Measurements from ENCODE around the gene STAMBPL1.
A peak's percentile ranks its signal among the peaks of the same experiment; 100 is the strongest.

Gene STAMBPL1

DNA sequence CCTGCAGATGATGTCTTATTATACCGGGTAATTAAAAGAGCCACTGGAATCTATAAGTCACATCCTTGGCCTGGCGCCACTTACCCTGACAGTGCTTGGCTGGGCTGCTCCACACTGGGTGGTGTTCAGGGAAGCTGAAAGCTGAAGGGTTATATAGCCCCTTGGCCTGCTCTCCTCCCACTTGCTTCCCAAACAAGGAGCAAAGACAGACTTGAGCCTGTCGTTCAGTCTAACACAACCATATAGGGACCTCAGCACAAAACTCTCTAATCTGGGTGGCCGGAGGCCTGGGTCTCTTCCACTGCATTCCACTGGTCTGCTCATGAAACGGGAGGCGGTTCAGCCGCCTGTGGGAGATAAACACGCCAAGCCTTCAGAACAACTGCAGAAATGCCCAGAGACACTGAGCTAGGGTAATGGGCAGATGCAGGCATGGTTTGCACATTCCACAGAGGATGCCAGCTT is 72.6 kb downstream of the STAMBPL1 start, which contains the start of gene ACTA2:
Gene ACTA2 (minus strand): TSS at position 127 of the 465 bp plus-strand sequence. CDS start 3,843 bp downstream, outside the sequence.
- ATAC-seq (no peak), DNase-seq (no peak)

DNA sequence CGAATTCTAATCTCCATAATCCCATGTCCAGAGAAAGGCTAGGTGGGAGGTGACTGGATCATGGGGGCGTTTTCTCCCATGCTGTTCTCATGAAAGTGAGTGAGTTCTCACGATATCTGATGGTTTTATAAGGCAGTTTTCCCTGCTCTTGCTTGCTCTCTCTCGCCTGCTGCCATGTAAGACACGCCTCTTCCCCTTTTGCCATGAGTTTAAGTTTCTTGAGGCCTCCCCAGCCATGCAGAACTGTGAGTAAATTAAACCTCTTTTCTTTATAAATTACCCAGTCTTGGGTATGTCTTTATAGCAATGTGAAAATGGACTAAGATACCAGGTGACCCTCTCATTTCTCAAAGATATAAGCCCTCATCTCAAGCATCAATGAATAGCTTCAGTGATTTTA is 73.6 kb downstream of the STAMBPL1 start:
- ATAC-seq (no peak), DNase-seq (no peak)

DNA sequence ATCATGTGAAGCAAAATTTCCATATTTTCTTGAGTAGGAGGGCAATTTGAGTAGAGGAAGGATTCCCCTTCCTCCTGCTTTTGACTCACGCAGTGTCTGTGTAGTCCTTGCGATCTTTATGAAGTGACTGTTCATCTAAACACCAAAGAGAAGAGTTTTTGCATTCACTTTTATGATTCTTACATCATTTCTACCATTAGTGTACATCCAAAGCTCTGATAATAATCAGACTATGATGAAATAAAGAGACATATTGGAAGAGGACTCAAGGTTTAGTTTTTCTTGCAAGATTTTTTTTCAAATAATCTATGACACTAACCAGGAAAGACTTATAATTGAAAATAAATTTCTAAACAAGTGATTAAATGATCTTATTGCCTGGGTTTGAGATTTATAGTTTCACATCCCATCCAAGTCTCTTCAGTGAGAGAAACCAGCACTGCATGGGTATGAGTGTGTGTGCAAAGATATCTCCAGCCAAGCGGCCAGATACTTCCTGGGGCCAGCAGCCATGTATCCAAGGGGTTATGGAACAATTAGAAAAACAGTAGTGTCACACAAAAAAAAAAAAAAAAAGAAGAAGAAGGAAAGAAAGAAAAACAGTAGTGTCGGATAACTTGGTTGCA is 74.5 kb downstream of the STAMBPL1 start:
- DNase-seq = no peak
- ATAC-seq = no peak

DNA sequence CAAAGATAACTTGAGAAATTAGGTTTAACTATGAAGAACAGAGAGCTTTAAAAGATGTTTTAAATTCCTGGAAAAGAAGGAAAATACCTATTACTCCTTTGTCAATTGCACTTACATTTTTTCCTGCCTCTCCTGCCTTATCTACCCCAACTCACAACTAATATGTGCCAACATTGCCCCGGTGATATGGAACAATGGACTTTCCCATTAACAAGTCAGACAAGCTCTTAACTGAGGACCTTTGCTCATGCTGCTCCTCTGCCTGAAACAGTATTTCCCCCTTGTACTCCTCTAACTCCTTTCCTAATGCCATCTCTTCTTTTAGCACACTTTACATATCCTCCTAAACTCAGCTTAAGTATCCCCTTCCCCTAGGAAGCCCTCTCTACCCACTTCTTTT is 77.3 kb downstream of the STAMBPL1 start:
- ATAC-seq (no peak), DNase-seq (no peak)

DNA sequence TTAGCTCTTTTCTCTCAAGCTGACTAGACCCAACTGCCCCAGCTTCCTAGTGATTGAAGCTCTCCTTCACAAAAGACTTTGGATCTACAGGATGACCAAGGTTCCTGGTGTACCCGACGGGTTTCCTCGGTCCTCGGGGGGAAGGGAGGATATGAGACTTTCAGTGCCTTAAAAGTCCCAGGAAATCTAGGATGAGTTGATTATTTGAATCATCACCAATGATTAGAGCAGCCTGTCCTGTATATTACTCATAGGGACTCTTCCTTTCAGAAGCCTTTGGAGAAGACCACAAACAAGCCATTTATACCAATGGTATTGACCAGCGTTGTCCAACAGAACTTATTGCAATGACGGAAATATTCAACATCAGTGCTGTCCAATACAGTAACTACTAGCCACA is 78.7 kb downstream of the STAMBPL1 start:
- ATAC-seq (no peak), DNase-seq (no peak)

DNA sequence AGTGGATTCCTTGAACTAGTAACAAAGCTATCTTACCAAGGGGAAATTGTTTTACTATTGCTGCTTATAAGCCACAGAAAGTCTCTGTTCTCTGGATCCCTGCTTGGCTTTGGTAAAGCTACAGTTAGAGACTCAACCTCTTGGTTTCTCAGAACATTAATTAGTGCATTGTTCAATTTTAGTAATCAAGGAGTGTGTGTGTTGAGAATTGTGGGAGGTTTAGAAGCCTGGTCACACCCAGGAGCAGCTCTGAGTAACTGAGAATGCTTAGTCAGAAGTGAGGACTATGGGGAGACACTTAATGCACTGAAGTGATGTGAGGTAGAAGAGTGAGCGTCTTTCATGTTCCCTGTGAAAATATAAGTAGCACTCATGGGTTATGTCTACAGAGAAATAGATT is 80.8 kb downstream of the STAMBPL1 start:
- ATAC-seq (peak; percentile 80), DNase-seq (no peak)

DNA sequence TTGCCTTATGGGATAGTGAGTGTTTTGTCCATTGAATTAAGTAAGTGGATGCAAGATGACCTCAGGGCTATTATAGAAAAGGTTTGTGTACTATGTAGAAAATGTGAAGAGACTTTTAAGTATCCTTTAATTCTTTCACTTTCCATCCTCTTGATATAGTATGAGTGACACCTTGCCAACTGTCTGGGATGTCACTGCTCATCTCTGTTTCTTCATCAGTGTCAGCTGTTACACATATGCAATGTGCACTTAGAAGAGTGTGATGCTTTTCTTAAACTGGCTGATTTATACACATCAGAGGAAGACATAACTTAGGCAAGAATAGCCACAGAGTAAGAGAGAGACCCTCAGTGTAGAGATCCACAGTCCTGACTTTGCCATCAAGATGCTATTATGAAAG is 81.2 kb downstream of the STAMBPL1 start:
- DNase-seq (no peak), ATAC-seq (no peak)

DNA sequence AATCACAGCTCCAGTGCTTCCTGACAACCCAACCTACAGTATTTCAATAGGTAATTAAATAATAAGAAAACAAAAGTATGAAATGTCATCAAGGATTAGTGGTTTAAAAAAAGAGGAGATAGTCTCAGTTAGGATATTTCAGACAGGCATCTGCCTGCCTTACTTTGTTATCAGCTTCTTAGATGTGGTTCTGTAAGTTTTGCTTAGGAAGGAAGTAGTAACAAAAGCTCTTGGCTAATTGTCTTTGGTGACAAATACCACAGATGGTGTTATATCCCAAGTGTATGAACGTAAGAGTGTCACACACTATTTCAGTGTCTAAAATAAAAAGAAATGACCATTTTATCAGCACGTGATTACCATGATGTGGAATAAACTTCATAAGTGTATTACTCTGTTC is 82.3 kb downstream of the STAMBPL1 start:
- ATAC-seq = no peak

DNA sequence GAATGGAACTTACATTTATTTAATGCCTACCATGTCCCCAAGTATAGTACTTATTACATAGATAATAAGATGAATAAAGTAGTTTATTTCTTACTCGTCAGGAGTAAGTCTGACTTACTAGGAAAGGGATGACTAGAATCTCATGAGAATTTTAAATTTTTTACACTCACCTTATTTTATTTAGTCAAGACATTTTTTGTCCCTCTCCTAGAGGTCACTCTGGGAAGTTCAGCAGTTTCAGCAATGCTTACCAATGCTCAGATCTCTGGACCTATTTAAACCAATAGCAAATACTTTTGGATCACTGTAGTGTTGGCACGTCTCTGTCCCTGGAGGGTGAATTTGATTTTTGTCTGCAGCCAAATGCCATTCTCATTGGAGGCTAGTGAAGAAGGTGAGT is 83.3 kb downstream of the STAMBPL1 start:
- ATAC-seq = no peak
- no peak for DNase-seq

More for the DNA sequence above, 82.3 kb downstream of the STAMBPL1 start:
- DNase-seq = no peak

DNA sequence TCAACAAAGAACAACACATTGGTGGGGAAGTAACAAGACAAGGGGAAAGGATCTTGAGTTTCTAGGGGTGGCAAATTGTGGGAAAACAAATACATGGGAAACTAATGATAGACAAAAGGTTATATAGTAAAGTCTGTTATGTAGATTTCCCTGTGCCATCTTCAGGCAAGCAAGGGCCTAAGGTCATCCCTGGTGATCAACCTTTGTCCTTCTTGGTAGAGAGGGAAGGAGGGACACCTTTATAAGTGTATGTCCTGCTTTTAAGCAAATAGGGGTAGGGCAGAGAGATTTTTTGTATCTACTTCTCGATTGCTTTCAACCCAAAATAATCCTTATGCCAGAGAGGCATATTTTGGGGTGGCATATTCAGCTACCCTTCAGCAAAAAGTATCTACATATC is 84.3 kb downstream of the STAMBPL1 start:
- ATAC-seq (no peak), DNase-seq (no peak)

DNA sequence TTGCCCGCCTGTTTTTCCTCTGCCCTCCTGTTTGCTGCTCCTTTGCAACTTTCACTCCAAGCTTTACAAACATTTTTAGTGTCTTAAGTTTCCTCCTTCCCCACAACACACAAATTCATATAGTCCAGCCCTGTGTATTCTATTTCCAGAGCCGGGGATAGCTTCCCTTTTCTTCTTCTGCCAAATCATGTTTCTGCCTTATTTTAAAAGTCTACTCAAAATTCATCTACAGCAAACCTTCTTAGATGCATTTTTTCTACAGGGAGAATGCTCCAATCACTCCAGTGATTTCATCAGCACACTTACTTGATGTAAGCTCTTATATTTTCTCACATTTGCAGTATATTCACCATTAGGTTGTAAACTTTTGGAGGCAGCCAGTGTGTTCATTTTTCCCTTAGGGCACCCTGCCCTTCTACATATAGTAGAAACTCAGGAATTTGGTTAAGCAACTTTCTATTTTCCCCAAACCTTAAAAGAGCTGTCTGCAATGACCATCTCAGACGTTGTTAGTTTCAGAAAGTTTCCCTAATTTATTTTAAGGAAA is 84.9 kb downstream of the STAMBPL1 start:
- DNase-seq (no peak), ATAC-seq (no peak)

DNA sequence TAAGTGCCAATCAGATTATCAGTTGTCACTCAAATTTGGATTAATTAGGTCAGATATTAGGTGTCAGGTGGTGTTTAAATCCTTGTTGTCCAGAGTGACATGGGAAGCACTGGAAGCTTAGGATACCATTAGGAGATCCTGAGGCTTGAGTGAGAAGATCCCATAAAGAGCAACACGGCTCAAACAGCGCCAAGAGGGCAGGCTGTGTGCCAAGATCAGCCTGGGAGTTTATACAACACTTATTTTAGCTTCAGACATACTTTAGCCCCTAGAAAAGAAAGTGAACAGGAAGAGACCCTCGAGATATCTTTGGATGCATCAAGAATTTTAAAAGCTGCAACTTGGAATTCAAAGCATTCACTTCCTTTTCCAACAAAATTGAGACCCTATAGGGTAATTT is 86.8 kb downstream of the STAMBPL1 start:
- DNase-seq = no peak
- ATAC-seq = no peak

DNA sequence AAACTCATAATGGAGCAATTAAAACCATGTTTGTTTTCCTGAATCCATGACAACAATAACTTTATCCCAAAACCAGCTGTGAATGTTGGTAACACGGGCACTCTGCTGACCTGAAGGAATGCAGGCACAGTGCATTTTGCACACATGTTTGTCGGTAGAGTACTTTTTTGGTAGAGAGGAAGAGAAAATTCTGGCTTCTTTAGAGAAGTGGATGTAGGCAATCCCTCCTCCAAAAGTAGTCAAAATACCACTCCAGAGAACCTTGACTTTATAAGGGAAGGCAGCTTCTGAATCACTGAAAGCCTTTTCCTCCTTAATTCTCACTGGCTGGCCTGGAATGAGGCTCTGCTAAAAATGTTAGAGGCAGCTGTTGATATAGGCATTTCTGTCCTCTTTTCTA is 88.3 kb downstream of the STAMBPL1 start:
- DNase-seq (no peak), ATAC-seq (no peak)

DNA sequence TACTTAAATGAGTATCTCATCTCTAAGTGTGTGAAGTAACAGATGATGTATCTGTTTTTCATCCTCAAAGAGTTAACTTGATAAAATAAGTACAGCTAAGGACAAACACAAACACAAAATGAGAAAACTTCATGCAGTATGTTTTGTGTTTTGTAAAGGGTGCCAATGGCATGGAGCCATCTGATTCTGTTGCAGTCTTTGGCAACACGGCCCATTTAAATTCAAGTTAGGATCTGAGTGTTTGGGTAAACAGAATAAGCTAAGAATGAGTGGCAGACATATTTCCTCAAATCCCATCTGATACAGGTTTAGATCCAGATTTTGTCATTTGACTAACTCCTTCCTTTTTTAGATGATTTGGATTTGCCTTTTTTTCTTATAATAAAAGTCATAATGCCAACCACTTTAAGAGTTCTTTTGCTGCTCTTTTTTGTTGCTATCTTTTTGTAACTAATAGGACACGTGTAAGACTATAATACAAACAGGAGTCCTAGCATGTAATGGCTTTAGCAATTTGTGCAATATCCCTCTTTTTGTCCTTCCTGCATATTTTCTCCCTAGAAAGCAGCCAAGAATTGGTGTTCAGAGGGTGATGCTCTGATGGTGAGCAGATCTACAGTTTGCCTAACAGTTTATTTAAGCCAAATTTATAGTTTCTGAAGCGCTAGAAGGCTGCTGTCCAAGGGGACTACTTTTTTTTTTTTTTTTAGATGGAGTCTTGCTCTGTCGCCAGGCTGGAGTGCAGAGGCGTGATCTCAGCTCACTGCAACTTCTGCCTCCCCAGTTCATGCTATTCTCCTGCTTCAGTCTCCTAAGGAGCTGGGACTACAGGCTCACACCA is 91.4 kb downstream of the STAMBPL1 start:
- no peak for ATAC-seq
- DNase-seq = no peak
